Sciatic nerve (tissue), 2 donors: ENCODE measurements around the gene DEFB131B. TPM values are rescaled to one million over a fixed set of nuclear protein-coding genes. Genes with fewer than 3 reads are reported as not detected.
"Not testable (repeated sequence)": the region's sequence is repeated elsewhere in the genome, so short reads cannot be mapped to it uniquely, and the experiment has no call there.

ENCODE experiments used
- ATAC-seq: fragments of 200-7000 bp; cut with Tn5 transposase; one replicate; pipeline ENCODE4 v1.9.1; 2020; ENCODE audit warnings: mild to moderate bottlenecking, moderate library complexity
- DNase-seq: peaks from one replicate; pipeline ENCODE4 v3.0.0-alpha.2; 2020; ENCODE audit warnings: low spot score
- intact Hi-C: fragments of 100-400 bp; cut with DNase I; formaldehyde crosslinking; loops from one replicate; pipeline ENCODE4 v1.14.2; 2022
- total RNA-seq: library from RNA; stranded (reverse); fragmentation: NEBNext Ultra II Directional; extraction: Animal tissue kit (Norgen Biotek cat#: 25700); gene quantifications from one replicate; pipeline ENCODE4 v1.2.1, GENCODE V29; 2021
- donor health status: DM: no; HTN: no; CAD: no.
- donor health status: DM: no; HTN: no; CAD: no.

DEFB131B gene, protein sequence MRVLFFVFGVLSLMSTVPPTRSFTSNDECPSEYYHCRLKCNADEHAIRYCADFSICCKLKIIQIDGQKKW
- total RNA-seq = not detected

GRCh38 chr11:71878059-71878458 is at the start of gene DEFB131B:
DEFB131B (plus strand) TSS chr11:71878453; CDS start chr11:71878453, 0 bp downstream.
- ATAC-seq, intact Hi-C loops: not testable (repeated sequence)

DNA sequence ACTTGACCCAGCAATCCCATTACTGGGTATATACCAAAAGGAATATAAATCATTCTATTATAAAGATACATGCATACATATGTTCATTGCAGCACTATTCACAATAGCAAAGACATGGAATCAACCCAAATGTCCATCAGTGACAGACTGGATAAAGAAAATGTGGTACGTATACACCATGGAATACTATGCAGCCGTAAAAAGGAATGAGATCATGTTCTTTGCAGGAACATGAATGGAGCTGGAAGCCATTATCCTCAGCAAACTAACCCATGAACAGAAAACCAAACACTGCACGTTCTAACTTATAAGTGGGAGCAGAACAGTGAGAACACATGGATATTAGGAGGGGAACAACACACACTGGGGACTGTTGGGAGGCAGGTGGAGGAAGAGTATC is 49.0 kb upstream of the DEFB131B start:
- ATAC-seq, intact Hi-C loops: not testable (repeated sequence)

More at GRCh38 chr11:71878059-71878458, at the start of gene DEFB131B:
- DNase-seq = not testable (repeated sequence)

DNA sequence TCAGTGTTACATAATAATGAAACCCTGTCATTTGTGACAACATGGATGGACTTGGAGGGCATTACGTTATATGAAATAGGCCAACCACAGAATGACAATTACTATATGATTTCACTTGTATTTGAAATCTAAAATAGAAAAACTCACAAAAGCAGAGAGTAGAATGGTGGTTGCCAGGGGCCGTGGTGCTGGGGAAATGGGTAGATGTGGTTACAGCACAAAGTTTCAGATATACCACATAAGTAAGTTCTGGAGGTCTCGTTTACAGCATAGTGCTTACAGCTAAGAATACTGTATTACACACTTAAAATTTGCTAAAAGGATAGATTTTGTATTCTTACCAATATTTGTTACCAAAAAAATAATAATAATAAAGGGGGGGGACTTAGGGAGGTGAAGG is 48.6 kb upstream of the DEFB131B start:
- ATAC-seq, DNase-seq, intact Hi-C loops: not testable (repeated sequence)

More for the DNA sequence above, 49.0 kb upstream of the DEFB131B start:
- DNase-seq = not testable (repeated sequence)

DNA sequence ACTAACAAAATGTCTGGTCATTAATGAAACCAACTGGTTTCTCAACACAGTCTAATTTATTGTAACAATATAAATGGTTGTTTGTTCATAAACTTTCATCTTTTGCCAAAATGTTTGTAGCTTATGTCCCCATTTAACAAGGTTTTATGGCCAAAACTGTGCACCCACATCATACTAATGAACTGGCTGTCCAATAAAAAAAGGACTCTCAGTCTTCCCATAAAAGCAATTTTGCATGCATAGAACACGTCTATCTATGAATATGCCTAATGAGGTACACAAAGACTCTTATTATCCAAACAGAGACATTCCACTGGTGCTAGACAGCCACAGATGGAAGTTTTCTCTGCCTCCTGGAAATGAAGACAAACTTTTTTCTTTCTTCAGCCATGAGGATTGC is 45.4 kb upstream of the DEFB131B start, which contains the start of gene DEFB108B:
DEFB108B (plus strand) TSS at position 390 of the 400 bp plus-strand sequence; CDS start at position 390, 0 bp downstream.
- ATAC-seq, DNase-seq, intact Hi-C loops: not testable (repeated sequence)

GRCh38 chr11:71842720-71843119 is 35.5 kb upstream of the DEFB131B start:
- DNase-seq, intact Hi-C loops, ATAC-seq: not testable (repeated sequence)

DNA sequence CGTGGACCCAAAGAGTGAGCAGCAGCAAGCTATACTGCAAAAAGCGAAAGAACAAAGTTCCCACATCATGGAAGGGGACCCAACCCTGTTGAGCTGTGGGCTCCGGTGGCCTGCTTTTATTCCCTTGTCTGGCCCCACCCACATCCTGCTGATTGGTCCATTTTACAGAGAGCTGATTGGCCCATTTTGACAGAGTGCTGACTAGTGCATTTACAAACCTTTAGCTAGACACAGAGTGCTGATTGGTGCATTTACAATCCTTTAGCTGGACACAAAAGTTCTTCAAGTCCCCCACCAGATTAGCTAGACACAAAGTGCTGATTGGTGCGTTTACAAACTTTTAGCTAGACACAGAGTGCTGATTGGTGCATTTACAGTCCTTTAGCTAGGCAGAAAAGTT is 34.9 kb upstream of the DEFB131B start:
- intact Hi-C loops, ATAC-seq, DNase-seq: not testable (repeated sequence)

- intact Hi-C loops = no loop called here
- no peak for ATAC-seq
- DNase-seq = no peak
Measured at GRCh38 chr11:71843858-71844257, 34.4 kb upstream of the DEFB131B start.

DNA sequence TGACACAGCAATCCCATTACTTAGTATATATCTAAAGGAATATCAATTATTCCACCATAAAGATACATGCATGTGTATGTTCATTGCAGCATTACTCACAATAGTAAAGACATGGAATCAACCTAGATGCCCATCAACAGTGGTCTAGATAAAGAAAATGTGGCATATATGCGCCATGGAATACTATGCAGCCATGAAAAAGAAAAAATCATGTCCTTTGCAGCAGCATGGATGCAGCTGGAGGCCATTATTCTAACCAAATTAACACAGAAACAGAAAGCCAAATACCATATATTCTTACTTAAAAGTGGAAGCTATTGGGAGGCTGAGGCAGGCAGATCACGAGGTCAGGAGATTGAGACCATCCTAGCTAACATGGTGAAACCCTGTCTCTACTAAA is 24.4 kb upstream of the DEFB131B start:
- intact Hi-C loops, DNase-seq, ATAC-seq: not testable (repeated sequence)

DNA sequence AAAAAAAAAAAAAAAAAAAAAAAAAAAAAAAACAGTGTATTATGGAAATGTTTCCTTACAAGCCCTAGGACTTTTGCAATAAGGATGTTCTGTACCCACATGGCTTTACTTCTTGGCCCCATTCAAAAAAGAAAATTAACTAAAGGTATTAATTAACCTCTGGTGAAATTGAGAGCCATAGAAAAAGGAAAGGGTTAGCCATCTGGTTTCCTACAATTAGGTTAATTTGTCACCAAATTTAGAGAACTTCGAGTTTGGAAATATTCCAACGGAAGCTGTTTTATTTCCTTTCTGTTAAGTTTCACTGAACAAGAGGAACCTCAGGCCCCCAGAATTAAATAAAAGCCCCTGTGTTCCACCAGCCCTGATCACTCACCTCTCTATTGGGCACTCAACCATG is 22.4 kb upstream of the DEFB131B start:
- intact Hi-C loops, ATAC-seq, DNase-seq: not testable (repeated sequence)

- DNase-seq, intact Hi-C loops, ATAC-seq: not testable (repeated sequence)
Measured at GRCh38 chr11:71860835-71861234, 17.4 kb upstream of the DEFB131B start.

GRCh38 chr11:71863978-71864627 is 14.2 kb upstream of the DEFB131B start:
- intact Hi-C loops, DNase-seq, ATAC-seq: not testable (repeated sequence)

DNA sequence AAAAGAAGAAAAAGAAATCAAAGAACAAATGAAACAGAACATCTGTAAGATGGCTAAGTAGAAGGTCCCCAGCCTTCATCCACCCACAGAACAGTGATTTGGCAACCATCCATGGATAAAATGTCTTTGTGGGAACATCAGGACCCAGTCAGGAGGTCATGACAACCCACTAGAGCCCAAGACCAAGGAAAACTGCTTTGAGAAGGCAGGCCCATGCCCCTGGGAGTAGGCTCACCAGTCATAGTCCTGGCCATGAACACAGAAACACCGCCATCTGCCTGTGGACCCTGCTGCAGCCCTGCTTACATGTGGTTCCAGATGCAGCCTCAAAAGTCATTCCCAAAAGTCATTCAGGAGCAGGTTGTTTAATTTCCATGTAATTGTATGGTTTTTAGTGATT is 11.0 kb upstream of the DEFB131B start:
- ATAC-seq, DNase-seq, intact Hi-C loops: not testable (repeated sequence)

DNA sequence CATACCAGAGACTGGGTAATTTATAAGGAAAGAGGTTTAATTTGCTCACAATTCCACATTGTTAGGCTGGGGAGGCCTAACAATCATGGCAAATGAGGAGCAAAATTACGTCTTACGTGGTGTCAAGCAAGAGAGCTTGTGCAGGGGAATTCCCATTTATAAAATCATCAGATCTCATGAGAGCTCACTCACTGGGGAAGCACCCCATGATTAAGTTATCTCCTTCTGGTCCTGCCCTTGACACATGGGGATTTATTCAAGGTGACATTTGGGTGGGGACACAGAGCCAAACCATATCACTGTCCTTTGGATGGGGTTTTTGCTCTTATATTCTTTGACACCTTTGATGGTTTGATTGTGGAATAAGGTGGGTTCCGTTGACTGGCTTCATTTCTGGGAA is 8.3 kb upstream of the DEFB131B start:
- intact Hi-C loops, ATAC-seq, DNase-seq: not testable (repeated sequence)

DNA sequence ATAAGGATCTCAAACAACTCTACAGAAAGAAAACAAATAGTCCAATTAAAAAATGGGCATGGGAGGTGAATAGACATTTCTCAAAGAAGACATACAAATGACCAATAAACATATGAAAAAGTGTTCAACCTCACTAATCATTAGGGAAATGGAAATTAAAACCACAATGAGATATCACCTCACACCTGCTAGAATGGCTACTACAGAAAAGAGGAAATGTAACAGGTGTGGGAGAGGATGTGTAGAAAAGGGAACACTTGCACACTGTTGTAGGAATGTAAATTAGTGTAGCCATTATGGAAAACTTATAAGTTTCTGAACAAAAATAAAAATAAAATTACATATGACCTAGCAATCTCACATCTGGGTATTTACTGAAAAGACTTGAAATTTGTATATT is 7.6 kb upstream of the DEFB131B start:
- intact Hi-C loops, DNase-seq, ATAC-seq: not testable (repeated sequence)

DNA sequence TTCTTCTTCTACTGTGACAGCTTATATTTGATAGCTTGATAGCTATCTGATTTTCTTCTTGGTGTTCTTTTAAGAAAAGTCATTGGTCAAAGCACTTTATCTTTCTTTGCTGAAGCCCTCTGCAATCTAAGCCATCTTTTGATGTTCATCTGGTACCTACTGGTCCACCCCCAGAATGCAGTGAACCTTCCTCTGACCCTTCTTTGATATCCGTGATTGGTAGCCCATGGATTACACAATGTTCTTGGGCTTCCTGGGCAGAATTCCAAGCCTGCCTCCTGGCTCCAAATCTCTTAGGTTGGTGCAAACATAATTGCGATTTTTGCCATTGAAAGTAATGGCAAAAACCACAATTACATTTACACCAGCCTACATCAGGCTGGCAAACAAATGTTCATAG is 2.0 kb upstream of the DEFB131B start:
- ATAC-seq, DNase-seq, intact Hi-C loops: not testable (repeated sequence)

GRCh38 chr11:71885806-71886205 is 7.6 kb downstream of the DEFB131B start:
- ATAC-seq, DNase-seq, intact Hi-C loops: not testable (repeated sequence)

DNA sequence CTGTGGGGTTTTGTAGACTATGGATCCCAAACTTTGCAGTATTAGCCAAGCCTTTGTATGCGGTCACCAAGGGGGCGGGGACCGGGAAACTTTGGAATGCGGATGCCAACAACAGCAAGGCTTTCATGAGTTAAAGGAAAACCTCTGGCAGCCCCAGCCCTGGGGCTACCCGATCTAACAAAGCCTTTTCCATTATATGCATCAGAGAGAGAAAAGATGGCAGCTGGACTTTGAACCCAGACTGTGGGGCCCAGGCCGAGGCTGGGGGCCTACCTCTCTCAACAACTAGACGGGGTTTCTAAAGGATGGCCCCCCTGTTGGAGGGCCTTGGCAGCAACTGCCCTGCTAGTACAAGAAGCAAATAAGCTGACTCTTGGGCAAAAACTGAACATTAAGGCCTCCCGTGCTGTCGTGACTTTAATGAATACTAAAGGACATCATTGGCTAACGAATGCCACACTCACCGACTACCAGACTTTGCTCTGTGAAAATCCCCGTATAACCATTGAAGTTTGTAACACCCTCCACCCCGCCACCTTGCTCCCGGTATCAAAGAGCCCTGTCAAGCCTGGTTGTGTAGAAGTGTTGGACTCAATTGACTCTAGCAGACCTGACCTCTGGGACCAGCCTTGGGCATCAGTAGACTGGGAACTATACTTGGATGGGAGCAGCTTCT is 10.2 kb downstream of the DEFB131B start:
- DNase-seq, ATAC-seq: not testable (repeated sequence)
- intact Hi-C loops = loop anchor here (1.0 kb wide), 1 partner anchor 19 kb away; no protein-coding TSS in a partner anchor

GRCh38 chr11:71889181-71889872 is 11.1 kb downstream of the DEFB131B start:
- ATAC-seq, DNase-seq, intact Hi-C loops: not testable (repeated sequence)

GRCh38 chr11:71895961-71896360 is 17.7 kb downstream of the DEFB131B start:
- no peak for ATAC-seq
- DNase-seq = no peak
- intact Hi-C loops = no loop called here
